Lower lobe of right lung (tissue), 2 donors: ENCODE data around the gene DCC. TPM values are rescaled to one million over a fixed set of nuclear protein-coding genes. Genes with fewer than 3 reads are reported as not detected.
"Not testable (repeated sequence)": the region's sequence is repeated elsewhere in the genome, so short reads cannot be mapped to it uniquely, and the experiment has no call there.

ENCODE experiments used
- ATAC-seq, 2 donors: fragments of 200-7000 bp; cut with Tn5 transposase; one replicate each; pipeline ENCODE4 v1.9.1; 2020 to 2022; ENCODE audit warnings: mild to moderate bottlenecking in 2 of 2, moderate library complexity in 2 of 2
- DNase-seq: peaks from one replicate; pipeline ENCODE4 v3.0.0-alpha.2; 2020
- H3K27ac ChIP-seq: fragments of 200-600 bp; one replicate; pipeline ENCODE4 v1.8.0; 2022
- H3K27me3 ChIP-seq: fragments of 200-600 bp; one replicate; pipeline ENCODE4 v1.8.0; 2022; ENCODE audit warnings: low read depth
- H3K36me3 ChIP-seq: fragments of 200-600 bp; one replicate; pipeline ENCODE4 v1.8.0; 2022; ENCODE audit warnings: mild to moderate bottlenecking
- H3K4me1 ChIP-seq: fragments of 200-600 bp; one replicate; pipeline ENCODE4 v1.8.0; 2022
- H3K4me3 ChIP-seq: fragments of 200-600 bp; one replicate; pipeline ENCODE4 v1.8.0; 2022; ENCODE audit warnings: mild to moderate bottlenecking
- H3K9me3 ChIP-seq: fragments of 200-600 bp; one replicate; pipeline ENCODE4 v1.8.0; 2022
- intact Hi-C: fragments of 100-400 bp; cut with DNase I; formaldehyde crosslinking; loops from one replicate; pipeline ENCODE4 v1.11.0; 2022
- total RNA-seq: library from RNA; stranded (reverse); fragmentation: NEBNext Ultra II Directional; extraction: Animal tissue kit (Norgen Biotek cat#: 25700); gene quantifications from one replicate; pipeline ENCODE4 v1.2.1, GENCODE V29; 2021
- TF ChIP-seq, protein P1 (sequence below): fragments of 200-600 bp; IDR thresholded peaks from one replicate; pipeline ENCODE4 v1.8.0; 2022; ENCODE audit warnings: antibody characterized with exemption, mild to moderate bottlenecking
- donor health status: DM: no; HTN: yes; CAD: no; lungs with severe emphysema.

The DCC gene
- total RNA-seq, 1 donor from 2014 or later, result 4.5 TPM

DNA sequence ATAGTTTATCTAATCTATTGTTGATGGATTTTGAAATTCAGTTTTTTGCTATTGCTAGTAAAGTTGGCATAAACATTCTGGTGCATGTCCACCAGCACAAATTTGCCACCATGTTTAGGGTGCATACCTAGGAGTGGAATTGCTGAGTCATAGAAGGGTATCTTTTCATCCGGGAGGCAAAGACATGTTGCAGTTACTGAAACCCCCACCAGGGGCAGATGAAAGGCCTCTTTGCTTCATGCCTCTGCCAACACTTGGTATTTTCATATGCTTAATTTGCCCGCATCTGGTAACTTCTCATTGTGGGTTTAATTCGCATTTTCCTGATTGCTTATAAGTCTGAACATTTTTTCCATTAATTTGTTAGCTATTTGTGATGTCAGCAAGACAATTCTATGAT lies 8.2 kb downstream of the DCC start:
- no peaks in the 10 kb centered on the region for H3K4me1 ChIP-seq

DNA sequence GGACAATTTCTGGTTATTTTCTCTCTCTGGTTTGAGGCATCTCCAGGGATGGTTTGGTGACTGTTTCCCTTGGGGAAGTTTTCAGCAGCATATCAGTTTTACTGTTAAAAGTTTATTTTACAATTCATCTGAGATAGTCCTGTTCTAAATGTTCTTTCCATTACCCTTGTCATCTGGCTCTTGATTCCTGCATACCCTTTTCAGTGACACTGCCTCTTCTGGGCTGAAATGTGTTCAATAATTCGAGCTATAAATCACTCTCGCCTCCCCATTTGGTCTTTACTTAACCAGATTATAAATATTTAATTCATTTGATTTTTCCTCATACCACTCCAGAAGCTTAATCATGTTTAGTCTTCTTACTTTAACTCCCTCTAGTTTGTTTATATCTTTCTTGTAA lies 9.5 kb downstream of the DCC start:
- ATAC-seq, result no peak
- H3K36me3 ChIP-seq, result no peaks in the 10 kb centered on the region
- H3K4me3 ChIP-seq, result no peak overlapping the region
- H3K27me3 ChIP-seq, result no peaks in the 10 kb centered on the region
- no peak overlapping the region for H3K27ac ChIP-seq
- TF ChIP-seq, protein P1, sequence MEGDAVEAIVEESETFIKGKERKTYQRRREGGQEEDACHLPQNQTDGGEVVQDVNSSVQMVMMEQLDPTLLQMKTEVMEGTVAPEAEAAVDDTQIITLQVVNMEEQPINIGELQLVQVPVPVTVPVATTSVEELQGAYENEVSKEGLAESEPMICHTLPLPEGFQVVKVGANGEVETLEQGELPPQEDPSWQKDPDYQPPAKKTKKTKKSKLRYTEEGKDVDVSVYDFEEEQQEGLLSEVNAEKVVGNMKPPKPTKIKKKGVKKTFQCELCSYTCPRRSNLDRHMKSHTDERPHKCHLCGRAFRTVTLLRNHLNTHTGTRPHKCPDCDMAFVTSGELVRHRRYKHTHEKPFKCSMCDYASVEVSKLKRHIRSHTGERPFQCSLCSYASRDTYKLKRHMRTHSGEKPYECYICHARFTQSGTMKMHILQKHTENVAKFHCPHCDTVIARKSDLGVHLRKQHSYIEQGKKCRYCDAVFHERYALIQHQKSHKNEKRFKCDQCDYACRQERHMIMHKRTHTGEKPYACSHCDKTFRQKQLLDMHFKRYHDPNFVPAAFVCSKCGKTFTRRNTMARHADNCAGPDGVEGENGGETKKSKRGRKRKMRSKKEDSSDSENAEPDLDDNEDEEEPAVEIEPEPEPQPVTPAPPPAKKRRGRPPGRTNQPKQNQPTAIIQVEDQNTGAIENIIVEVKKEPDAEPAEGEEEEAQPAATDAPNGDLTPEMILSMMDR, result no peak
- intact Hi-C loops, result no loop called here
- no peaks in the 10 kb centered on the region for H3K9me3 ChIP-seq
- H3K4me1 ChIP-seq, result no peaks in the 10 kb centered on the region
- DNase-seq, result no peak

More for the DNA sequence above, 8.2 kb downstream of the DCC start:
- no peak overlapping the region for H3K27ac ChIP-seq
- H3K4me3 ChIP-seq, result no peak overlapping the region
- ATAC-seq (no peak), DNase-seq (no peak)
- no peaks in the 10 kb centered on the region for H3K9me3 ChIP-seq
- TF ChIP-seq, protein P1, result no peak
- intact Hi-C loops, result no loop called here
- H3K27me3 ChIP-seq, result no peaks in the 10 kb centered on the region
- H3K36me3 ChIP-seq, result no peaks in the 10 kb centered on the region

DNA sequence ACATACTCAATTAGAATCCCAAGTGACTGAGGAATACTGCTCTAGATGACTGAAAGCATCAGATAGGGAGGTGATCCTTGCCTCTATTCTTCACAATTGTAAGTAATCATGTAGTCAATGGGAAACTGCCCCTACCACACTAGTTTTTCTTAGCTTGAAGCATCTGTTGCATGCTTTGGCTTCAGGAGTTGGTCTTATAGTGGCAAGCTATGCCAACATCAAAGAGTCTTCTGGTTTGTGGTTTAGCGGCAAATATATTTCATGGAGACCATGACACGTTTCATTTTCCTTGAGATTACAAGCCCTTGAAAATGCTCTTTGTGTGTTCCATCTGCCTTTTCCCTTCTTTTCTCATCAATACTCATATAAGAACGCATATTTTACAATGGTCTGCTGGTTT lies 12.9 kb downstream of the DCC start:
- Histone ChIP-seq H3K36me3 (no peaks in the 10 kb centered on the region), H3K4me3 (no peak overlapping the region), H3K9me3 (no peaks in the 10 kb centered on the region), H3K4me1 (no peaks in the 10 kb centered on the region), H3K27ac (no peak overlapping the region), H3K27me3 (no peaks in the 10 kb centered on the region)
- DNase-seq (no peak), ATAC-seq (no peak)
- TF ChIP-seq, protein P1, result no peak
- intact Hi-C loops, result no loop called here

DNA sequence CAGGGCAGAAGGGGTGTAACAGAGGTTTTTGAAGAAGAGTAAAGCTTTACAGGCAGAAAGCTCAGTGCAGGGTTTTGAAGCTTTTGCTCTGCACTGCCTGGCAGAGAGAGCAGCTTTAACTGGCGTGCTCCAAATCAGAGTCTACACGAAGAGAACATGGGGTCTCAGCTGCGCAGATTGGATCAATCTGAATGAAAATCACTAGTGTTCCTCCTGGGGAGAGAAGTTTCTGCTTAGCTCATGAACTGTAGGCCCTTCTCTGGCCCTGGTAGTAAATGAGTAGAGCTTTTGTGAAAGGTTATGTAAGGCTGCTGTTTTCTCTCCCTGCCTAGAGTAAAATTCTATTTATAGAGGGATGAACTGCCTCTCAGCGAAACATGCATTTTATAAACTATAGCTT lies 13.6 kb downstream of the DCC start:
- Histone ChIP-seq H3K9me3 (no peaks in the 10 kb centered on the region), H3K4me3 (no peak overlapping the region), H3K36me3 (no peaks in the 10 kb centered on the region), H3K27ac (no peak overlapping the region), H3K4me1 (no peaks in the 10 kb centered on the region), H3K27me3 (no peaks in the 10 kb centered on the region)
- ATAC-seq, result no peak
- no peak for DNase-seq
- intact Hi-C loops, result no loop called here
- TF ChIP-seq, protein P1, result no peak

DNA sequence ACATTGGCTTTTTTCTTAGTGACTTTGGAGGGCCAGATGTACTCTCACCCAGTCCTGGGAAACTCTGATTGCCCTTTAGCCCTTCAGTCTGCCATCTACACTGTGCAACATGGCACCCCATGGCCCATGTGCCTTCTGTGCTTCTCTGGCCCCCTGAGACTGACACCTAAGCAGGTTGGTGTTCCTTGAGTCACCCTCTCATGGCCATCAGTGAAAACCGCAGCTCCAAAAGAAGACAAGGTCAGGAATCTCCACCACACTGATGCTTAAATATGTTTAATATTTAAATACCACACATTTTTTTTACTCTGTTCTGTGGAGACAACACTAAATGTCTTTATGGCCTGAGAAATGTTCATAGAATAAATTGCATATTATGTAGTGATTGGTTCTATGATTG lies 23.9 kb downstream of the DCC start:
- ATAC-seq (no peak), DNase-seq (no peak)
- TF ChIP-seq, protein P1, result no peak
- H3K27me3 ChIP-seq, result no peaks in the 10 kb centered on the region
- H3K4me3 ChIP-seq, result no peak overlapping the region
- intact Hi-C loops, result no loop called here
- H3K36me3 ChIP-seq, result no peaks in the 10 kb centered on the region
- H3K27ac ChIP-seq, result no peak overlapping the region
- no peaks in the 10 kb centered on the region for H3K9me3 ChIP-seq
- no peaks in the 10 kb centered on the region for H3K4me1 ChIP-seq

DNA sequence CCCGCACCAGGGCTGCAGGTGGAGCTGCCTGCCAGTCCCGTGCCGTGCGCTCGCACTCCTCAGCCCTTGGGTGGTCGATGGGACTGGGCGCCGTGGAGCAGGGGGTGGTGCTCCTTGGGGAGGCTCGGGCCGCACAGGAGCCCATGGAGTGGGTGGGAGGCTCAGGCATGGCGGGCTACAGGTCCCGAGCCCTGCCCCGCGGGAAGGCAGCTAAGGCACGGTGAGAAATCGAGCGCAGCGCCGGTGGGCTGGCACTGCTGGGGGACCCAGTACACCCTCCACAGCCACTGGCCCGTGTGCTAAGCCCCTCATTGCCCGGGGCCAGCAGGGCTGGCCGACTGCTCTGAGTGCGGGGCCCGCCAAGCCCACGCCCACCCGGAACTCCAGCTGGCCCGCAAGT lies 26.9 kb downstream of the DCC start:
- H3K4me3 ChIP-seq, H3K9me3 ChIP-seq, H3K36me3 ChIP-seq, DNase-seq, intact Hi-C loops, H3K27ac ChIP-seq, H3K4me1 ChIP-seq, ATAC-seq, H3K27me3 ChIP-seq: not testable (repeated sequence)
